ENCODE data around the gene VPS37B. TPM values are rescaled to one million over a fixed set of nuclear protein-coding genes. Genes with fewer than 3 reads are reported as not detected.

Gene VPS37B
- total RNA-seq, 2 donors from 2014 or later = 22.7 to 24.1 TPM

GRCh38 chr12:122847921-122848421 is 48.0 kb downstream of the VPS37B start:
- Mint-ChIP-seq H3K4me1 (no peaks in the 10 kb centered on the region), H3K4me3 (no peak overlapping the region), H3K27me3 (ENCODE audit: insufficient read depth) (no peaks in the 10 kb centered on the region), H3K27ac (no peak overlapping the region), H3K9me3 (no peaks in the 10 kb centered on the region), H3K36me3 (ENCODE audit: low read depth) (peaks cover 5% of the 10 kb centered on the region)
- Histone ChIP-seq H3K27me3 (ENCODE audit: control insufficient read depth, insufficient read depth, low read length, poor library complexity, severe bottlenecking) (no peaks in the 10 kb centered on the region), H3K4me1 (ENCODE audit: control insufficient read depth, insufficient read depth, low read length) (no peaks in the 10 kb centered on the region), H3K36me3 (ENCODE audit: control insufficient read depth, insufficient read depth, low read length) (no peaks in the 10 kb centered on the region), H3K4me3 (ENCODE audit: low read length) (no peak overlapping the region), H3K27ac (ENCODE audit: low read depth, low read length) (no peak overlapping the region), H3K9me3 (ENCODE audit: control insufficient read depth, low read length) (no peaks in the 10 kb centered on the region), H3K9ac (ENCODE audit: extremely low read depth, low read length, poor library complexity, severe bottlenecking) (no peak overlapping the region)
- no peak for DNase-seq
- WGBS, 2 experiments (ENCODE audit: insufficient coverage in 1 of 2, insufficient read length in 1 of 2) = 93% methylated on average over 5 to 16 of the region's 16 CpGs
- TF ChIP-seq CTCF (conservative IDR thresholded peaks at IDR 0.05) = no peak

GRCh38 chr12:122847516-122847836 is 48.4 kb downstream of the VPS37B start:
- Mint-ChIP-seq H3K4me1 (no peaks in the 10 kb centered on the region), H3K36me3 (ENCODE audit: low read depth) (peaks cover 5% of the 10 kb centered on the region)
- 92% methylated on average over 4 to 5 of the region's 5 CpGs for WGBS, 2 experiments (ENCODE audit: insufficient coverage in 1 of 2, insufficient read length in 1 of 2)

GRCh38 chr12:122846622-122847515 is 49.1 kb downstream of the VPS37B start:
- Mint-ChIP-seq H3K36me3 (ENCODE audit: low read depth) (peaks cover 5% of the 10 kb centered on the region), H3K4me3 (no peak overlapping the region), H3K4me1 (no peaks in the 10 kb centered on the region), H3K27me3 (ENCODE audit: insufficient read depth) (no peaks in the 10 kb centered on the region), H3K9me3 (no peaks in the 10 kb centered on the region), H3K27ac (no peak overlapping the region)
- Histone ChIP-seq H3K27ac (ENCODE audit: low read depth, low read length) (no peak overlapping the region), H3K36me3 (ENCODE audit: control insufficient read depth, insufficient read depth, low read length) (no peaks in the 10 kb centered on the region), H3K4me1 (ENCODE audit: control insufficient read depth, insufficient read depth, low read length) (no peaks in the 10 kb centered on the region), H3K27me3 (ENCODE audit: control insufficient read depth, insufficient read depth, low read length, poor library complexity, severe bottlenecking) (no peaks in the 10 kb centered on the region), H3K9ac (ENCODE audit: extremely low read depth, low read length, poor library complexity, severe bottlenecking) (no peak overlapping the region), H3K4me3 (ENCODE audit: low read length) (no peak overlapping the region), H3K9me3 (ENCODE audit: control insufficient read depth, low read length) (no peaks in the 10 kb centered on the region)
- DNase-seq = peak; percentile 51
- no peak for TF ChIP-seq CTCF (conservative IDR thresholded peaks at IDR 0.05)
- 85 to 87% methylated on average over 8 to 27 of the region's 27 CpGs for WGBS, 2 experiments (ENCODE audit: insufficient coverage in 1 of 2, insufficient read length in 1 of 2)

More at GRCh38 chr12:122847516-122847836, 48.4 kb downstream of the VPS37B start:
- H3K4me1 ChIP-seq (ENCODE audit: control insufficient read depth, insufficient read depth, low read length) = no peaks in the 10 kb centered on the region
- H3K9ac ChIP-seq (ENCODE audit: extremely low read depth, low read length, poor library complexity, severe bottlenecking) = no peak overlapping the region
- H3K4me3 ChIP-seq (ENCODE audit: low read length) = no peak overlapping the region
- H3K27me3 ChIP-seq (ENCODE audit: control insufficient read depth, insufficient read depth, low read length, poor library complexity, severe bottlenecking) = no peaks in the 10 kb centered on the region
- no peaks in the 10 kb centered on the region for H3K27me3 Mint-ChIP-seq (ENCODE audit: insufficient read depth)
- TF ChIP-seq CTCF (conservative IDR thresholded peaks at IDR 0.05) = no peak
- no peak overlapping the region for H3K27ac ChIP-seq (ENCODE audit: low read depth, low read length)
- no peak overlapping the region for H3K4me3 Mint-ChIP-seq
- H3K27ac Mint-ChIP-seq = no peak overlapping the region
- H3K9me3 ChIP-seq (ENCODE audit: control insufficient read depth, low read length) = no peaks in the 10 kb centered on the region
- DNase-seq = no peak
- H3K36me3 ChIP-seq (ENCODE audit: control insufficient read depth, insufficient read depth, low read length) = no peaks in the 10 kb centered on the region
- no peaks in the 10 kb centered on the region for H3K9me3 Mint-ChIP-seq
